GM19023 (cell line): ENCODE data around the gene MTTP.

ENCODE experiments used
- ATAC-seq: cut with Tn5 transposase; IDR thresholded peaks from one replicate; pipeline ENCODE4 v1.9.1; 2021; ENCODE audit warnings: mild to moderate bottlenecking, moderate library complexity; ENCODE audit not compliant: unreplicated experiment

The MTTP gene

DNA sequence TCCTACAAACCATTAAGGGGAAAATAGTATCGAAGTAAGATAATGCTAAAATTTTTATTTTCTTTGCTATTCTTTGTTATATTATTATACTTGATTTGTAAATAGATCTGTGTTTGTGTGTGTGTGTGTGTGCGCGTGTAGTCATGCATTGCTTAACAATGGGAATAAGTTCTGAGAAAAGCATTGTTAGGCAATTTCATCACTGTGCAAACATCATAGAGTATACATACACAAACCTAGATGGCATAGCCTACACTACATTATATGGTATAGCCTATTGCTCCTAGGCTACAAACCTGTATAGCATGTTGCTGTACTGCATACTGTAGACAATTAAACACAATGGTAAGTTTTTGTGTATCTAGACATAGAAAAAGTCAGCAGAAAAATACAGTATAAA is 17.1 kb downstream of the MTTP start:
- no peak for ATAC-seq

DNA sequence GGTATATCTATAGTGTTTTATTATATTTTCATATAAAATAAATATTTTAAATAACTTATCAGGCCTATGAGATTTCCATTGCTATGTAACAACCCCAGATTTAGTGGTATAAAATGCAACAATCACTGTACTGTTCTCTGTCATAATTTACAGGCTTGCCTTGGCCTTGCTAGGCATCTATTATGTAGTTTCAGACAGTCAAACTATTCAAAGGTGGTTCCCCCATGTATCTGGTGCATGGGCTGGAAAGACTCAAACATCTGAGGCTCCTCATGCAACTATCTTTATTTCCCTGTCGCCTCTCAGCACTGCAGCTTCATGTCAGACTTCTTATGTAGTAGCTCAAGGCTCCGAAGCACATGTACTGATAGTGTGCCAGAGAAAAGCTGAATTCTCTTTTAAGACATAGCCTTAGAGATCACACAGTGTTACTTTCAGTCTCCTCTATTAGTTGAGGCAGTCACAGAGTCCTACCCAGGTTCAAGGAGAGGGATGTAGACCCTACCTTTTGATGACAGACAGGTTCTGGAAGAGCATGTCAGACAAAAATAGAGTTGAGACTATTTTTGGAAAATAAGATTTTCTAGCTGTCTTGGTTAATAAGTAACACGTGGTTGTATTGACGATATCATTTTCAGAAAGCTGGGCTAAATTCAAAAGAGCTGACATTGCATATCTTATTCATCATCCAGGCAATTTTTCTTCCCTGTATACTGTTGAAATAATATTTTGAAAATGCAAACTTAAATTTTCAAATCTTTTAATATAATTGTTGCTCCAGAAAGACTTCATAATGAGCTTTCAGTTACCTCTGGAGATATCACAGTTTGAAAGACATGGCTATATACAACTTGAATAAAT is 19.4 kb downstream of the MTTP start:
- ATAC-seq, result peak; percentile 87

DNA sequence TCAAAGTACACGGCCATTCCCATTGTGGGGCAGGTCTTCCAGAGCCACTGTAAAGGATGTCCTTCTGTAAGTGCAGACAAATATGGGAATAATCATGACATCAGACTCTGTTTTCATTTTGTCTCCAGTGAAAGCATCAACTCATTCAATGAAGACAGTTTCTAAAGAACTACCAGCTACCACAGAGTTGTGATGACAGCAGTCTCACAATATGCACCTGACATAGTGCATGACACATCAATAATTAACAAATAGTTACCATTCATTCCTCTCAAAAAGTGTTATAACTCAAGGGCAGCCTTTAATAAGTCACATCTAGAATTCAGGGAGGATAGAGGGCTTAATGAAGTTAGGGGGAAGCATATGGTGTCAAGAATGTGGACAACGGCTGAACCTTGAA is 20.2 kb downstream of the MTTP start:
- no peak for ATAC-seq

DNA sequence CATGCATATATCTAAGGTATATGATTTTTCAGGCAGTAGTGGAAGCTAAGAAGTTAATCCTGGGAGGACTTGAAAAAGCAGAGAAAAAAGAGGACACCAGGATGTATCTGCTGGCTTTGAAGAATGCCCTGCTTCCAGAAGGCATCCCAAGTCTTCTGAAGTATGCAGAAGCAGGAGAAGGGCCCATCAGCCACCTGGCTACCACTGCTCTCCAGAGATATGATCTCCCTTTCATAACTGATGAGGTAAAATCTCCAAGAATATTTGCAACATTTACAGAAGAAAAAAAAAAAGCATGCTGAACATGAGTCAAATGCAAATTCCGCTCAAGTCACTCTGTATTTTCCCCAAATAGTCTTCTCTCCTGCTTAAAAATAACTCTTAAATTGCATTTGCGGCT is 32.1 kb downstream of the MTTP start:
- no peak for ATAC-seq

DNA sequence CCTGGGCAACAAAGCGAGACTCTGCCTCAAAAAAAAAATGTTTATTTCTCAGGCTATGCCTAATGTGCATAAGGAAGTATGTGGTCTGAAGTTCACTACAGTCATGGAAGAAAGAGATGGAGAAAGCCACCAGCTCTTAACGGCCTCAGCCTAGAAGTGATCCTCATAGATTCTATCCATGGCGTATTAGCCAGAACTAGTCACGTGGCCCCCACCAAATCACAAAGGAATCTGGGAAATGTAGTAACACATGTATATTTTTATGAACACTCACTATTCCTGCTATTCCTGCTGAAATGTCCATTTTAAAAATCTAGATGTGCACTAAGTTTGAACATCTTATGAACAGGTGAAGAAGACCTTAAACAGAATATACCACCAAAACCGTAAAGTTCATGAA is 33.8 kb downstream of the MTTP start:
- no peak for ATAC-seq

DNA sequence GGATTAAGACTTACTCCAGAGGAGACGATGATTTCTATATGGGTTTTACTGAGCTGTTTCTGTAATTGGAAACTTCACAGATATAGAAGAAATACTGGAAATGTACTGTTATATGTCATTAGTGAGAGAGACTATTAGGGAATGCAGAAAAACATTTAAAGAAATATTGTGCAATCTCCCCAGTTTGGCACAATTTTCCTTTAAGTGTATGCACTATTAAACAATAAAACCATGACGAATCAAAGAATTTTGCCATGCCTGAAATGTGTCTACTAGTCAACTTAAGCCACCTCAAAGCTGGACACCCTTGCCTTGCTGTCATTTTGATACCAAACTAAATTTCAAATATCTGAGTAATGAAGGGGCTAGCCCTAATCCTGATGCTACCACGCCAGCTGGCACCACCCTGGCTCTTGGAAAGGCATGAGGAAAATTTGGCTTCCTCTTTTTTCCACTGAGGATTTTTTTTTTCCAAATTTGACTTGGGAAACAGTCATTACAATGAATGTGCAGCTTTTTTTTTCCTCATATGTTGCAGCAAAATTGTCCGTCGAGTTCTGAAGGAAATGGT is 36.1 kb downstream of the MTTP start:
- no peak for ATAC-seq

DNA sequence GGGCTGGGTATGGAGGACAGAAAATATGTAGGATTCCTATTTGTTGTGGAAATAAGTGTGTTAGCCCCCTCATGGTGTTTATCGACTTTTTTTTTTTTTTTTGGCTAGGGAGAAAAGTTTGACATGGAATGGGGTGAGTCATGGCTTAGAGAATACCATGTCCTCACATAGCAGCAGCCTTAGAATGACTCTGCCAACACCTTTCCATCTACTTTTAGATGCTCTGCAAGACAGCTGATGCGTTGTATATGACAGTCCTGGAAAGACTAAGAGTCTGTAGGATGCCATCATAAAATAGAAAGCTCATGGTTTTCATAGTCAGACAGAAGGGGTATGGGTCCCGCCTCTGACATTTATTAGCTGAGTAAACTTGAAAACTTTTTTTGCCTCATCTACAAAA is 37.7 kb downstream of the MTTP start:
- no peak for ATAC-seq

DNA sequence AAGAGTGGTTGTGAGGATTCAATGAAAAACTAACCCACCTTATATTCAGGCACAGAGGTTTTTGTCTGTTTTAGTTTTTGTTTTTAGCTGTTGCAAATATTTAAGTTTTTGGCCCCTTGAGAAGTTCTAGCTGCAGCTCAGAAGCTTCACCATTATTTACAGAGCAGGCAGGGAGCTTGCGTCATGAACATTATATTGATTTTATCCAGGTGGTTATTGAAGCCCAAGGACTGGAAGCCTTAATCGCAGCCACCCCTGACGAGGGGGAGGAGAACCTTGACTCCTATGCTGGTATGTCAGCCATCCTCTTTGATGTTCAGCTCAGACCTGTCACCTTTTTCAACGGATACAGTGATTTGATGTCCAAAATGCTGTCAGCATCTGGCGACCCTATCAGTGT is 38.1 kb downstream of the MTTP start:
- ATAC-seq, result no peak

DNA sequence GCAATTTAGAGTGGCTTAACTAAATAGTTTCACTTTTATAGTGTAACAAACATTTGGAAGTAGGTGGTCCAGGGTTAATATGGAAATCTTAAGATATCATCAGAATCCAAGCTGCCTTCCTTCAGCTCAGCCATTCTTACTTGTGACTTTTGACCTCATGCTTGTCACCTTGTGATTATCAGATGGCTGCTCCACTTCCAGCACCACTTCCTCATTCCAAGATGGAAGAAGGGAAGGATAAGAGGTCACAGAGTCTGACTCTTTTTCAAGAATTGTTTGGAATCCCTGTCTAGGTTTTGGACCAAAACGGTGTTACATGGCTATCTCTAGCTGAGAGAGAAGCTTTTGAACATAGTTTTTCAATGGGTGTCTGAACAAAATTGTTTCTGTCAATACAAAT is 39.9 kb downstream of the MTTP start:
- no peak for ATAC-seq

DNA sequence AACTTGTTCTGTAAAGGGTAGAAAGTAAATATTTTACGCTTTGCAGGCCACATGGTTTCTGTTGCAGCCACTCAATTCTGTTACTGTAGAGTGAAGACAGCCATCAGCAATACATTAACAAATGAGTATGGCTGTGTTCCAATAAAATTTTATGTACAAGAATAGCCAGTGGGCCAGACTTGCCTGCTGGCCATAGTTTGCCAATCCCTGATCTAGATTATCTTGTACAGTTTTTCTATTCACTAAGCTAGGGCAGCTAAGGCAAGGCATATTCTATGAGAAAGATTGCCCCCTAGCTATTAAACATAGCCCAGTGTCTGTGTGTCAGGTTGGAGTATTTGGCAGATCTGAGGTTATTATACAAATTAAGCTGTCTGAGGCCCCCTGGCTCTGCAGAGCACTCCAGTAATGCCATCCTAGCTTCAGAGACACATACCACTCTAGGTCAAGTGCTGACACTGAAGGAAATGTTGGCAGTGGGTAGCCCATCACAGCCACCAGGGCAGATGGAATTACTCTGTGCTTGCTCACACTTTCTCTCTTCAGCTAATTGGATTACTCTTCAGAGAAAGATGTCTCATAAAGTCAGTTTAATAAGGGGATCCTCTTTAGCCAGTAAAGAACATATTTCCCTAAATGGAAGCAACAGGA is 40.7 kb downstream of the MTTP start:
- no peak for ATAC-seq

DNA sequence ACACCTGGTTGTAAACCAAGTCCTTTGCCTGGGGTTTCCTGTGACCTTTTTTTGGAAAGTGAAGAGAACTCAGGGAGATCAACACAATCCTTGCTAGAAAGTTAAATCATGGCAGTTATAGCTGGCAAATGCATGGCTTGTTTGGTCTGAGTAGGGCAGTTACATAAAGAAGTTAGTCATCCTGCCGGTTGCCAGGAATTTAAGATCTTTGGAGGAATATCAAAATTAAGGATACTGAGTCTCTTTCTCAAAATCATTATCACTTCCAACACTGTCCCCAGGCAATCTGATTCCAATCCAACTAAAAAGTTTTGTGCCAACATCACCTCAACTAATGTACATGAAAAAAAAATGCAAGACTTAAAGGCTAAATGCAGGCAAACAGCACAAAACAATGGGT is 42.8 kb downstream of the MTTP start:
- ATAC-seq, result no peak

DNA sequence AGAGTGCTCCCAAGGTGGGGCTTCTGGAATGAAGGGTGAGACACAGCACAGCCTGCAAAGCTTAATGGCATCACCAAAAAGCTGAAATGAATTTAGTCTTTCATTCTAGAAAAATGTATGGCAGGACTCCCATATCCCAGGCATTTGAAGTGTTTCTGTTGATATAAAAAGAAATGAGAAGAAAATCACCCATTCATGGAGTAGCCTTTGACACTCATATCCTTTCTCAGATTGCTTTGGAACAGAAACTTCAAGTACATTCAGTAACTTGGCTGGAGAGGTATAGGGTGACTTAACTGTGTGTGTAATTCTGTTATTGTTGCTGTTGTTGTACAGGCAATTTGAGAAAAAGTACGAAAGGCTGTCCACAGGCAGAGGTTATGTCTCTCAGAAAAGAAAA is 47.7 kb downstream of the MTTP start:
- ATAC-seq, result no peak

DNA sequence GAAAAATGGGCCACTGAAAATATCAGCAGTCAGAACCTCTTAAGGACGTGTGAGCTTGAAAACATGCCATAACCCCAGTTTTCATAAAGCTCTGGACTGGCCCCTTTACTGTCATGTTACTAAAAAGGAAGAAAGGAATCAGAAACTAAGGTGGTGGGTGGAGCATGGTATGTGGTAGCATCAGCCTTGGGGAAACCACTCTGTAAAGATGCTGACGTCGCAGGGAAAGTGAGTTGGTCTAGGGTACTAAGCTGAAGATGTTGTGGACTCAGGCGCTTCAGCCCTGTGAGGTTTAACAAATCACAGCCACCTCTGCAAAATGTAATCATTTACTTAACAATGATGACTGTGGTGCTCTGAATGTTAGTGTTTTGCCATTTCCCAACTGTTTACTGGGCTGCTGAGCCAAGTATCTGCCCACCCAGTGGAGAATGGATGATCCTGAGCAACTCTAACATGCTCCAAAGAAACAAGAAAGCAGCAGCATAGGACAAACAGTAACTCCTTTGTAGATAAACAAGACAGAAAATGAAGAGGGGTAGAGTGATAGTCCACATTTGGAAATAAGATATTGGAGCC is 49.6 kb downstream of the MTTP start:
- ATAC-seq, result no peak

DNA sequence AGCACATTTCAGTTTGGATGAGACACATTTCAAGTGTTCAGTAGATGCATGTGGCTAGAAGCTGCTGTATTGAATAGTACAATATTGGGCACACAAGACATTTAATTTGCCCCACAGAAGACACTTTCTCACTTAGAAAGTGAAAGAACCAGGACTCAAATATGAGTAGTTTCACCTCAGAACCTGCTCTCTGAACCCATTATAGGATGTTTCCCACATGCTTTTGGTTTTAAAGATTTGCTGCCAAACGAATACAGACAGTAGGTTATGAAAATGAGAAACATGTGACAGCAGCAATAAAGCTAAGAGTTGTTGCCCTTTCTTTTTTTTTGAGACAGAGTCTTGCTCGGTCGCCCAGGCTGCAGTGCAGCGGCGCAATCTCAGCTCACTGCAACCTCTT is 50.7 kb downstream of the MTTP start:
- no peak for ATAC-seq

DNA sequence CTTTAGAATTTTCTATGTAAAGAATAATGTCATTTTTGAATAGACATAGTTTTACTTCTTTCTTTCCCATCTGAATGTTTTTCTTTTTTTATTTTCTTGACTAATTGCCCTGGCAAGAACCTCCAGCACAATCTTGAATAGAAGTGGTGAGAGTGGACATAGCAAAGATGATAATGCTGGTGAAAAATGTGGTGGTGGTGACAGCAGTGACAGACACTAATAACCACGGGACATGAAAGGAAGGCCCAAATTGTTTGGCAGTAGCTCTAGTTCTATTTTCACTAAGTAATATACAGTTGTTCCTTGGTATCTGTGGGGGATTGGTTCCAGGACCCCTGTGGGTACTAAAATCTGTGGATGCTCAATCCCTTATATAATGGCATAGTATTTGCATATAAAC is 53.4 kb downstream of the MTTP start:
- no peak for ATAC-seq

DNA sequence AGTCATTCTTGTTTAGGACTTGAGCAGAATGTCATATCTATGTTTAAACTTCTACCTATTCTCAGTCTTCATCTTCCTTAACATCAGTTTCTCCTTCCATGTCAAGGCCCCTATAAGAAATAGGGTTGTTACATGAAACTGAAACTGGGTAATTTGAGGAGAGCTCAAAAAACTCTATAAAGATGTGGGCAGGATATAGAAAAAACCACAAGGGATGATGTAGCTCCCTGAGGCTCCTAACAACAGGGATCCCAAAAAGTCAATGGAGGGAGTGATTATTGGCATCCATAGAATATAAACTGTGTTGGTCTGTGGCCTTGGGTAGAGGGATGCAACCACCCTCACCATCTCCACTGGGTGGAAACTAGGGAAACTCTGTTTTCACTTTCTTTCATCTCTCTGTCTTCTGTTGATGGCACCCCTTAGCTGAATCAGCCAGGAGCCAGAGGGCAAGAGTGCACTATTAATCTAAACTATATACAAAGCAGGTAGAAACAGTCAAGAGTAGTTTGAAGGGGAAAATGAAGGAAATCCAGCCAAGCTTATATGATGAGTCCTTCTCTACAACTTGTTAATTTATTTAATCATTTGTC is 55.4 kb downstream of the MTTP start:
- ATAC-seq, result no peak

DNA sequence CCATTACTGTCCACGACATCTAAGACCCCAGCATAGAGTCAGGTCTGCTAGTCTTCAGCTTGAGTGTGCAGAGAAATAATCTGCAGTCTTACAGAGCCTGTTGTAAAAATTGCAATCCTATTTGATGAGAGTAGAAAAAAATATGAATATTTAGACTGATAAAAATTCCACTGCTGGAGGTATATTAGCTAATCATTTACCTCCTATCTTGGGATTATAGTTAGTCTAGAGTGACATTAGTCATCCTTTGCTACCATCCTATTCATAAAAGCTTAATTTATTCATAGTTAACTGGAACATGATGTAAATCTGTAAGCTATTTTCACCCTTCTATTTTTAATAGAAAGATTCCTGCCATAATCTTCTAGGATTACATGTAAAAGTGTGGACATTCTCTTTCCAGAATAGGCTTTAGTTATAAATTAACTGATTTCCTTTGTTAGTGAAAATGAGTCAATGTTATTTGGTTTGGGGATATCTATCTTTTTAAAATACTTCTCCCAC is 56.3 kb downstream of the MTTP start:
- ATAC-seq, result no peak

DNA sequence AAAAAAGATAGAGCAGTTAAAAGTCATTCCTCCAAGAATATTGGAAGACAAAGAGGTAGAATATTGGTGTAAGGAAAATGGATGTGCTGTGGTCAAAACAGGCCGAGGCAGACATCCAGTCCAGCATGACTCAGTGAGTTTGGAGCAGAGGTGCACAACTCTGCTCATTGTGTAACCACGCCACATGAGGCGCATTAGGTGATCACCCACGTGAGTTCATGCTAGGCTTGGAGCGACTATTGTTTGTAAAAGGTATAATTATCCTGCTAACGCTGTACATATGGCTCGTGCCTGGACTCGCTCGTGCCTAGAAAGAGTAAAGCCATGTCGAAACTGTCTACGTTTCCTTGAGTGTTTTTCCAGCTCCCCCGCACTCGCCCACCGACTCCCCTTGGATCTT is 59.1 kb downstream of the MTTP start:
- ATAC-seq, result no peak

DNA sequence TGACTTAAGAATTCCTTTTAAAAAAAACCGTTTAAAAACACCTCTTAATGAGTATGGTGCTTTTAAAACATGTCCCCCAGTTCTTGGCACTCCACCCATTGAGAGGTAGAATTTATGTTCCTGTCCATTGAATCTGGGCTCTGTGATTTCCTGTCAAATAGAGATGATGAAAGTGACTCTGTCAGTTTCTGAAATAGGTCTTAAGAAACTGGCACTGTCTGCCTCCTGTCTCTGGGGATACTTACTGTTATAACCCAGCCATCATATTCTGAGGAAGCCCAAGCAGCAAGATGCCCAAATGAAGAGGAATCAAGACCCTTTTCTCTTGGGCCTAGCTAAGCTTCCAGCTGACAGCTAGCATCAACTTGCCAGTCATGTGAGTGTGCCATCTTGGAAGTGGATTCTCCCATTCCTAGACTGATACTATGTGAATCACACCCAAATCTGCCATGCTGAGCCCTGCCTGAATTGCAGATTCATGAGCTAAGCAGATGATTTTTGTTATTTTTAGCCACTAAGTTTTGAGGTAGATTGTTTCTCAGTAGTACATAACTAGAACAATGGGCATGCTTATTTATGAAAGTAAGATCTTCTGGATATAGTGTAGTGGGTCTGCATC is 60.2 kb downstream of the MTTP start:
- ATAC-seq, result no peak

DNA sequence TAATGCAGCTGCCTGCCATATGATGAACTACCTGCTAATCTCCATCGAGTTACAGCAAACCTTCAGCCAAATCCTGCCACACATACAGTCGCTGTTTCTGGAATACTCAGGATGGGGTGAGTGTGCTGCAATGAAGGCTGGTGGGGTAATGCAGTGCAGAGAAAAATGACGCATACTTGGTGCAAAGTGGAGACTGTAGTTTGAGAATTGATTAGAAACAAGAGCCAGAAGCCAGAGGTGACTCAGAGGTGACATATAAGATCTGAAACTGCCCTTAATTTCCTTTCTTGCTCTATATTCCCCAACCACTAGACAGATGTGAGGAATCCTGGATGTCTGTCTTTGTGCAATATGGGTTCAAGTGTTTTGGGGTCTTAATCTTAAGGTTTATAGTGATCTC is 61.0 kb downstream of the MTTP start:
- ATAC-seq, result no peak

DNA sequence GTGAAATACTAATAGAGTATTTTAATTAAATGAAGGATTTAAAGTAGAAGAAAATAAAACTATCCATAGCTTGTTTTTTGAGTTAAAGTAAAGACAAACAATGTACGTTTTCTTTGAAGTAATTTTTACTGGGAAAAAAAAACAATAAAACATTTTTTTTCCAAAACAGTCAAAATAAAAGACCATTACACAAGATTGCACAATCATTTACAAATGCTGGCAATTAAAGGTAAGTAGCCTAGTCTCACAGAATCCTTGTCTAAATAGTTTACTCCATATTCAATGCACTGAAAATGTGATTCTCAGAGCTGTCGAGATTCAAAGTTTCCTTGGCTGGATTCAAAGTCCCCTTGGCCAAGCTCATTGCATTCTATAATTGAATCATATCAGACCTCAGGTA is 61.8 kb downstream of the MTTP start:
- no peak for ATAC-seq
